Breast epithelium (tissue), 3 donors: ENCODE measurements around the gene SEMA3G.

Experiments used
- POLR2A ChIP-seq: fragments of 450-650 bp; IDR thresholded peaks from one replicate; pipeline ENCODE4 v1.6.1; 2016; ENCODE audit warnings: antibody characterized with exemption, mild to moderate bottlenecking, moderate library complexity
- POLR2AphosphoS5 ChIP-seq, 3 donors: sonication (generic); formaldehyde crosslinking; IDR thresholded peaks; one replicate each; pipeline ENCODE4 v1.6.1; 2017; ENCODE audit warnings: antibody characterized with exemption in 3 of 3
- TF ChIP-seq, protein P1 (sequence below), 3 donors: fragments of 450-650 bp; IDR thresholded peaks; one replicate each; pipeline ENCODE4 v1.5.1; 2016 to 2017; ENCODE audit warnings: antibody characterized with exemption in 3 of 3, mild to moderate bottlenecking in 3 of 3, moderate library complexity in 3 of 3

DNA sequence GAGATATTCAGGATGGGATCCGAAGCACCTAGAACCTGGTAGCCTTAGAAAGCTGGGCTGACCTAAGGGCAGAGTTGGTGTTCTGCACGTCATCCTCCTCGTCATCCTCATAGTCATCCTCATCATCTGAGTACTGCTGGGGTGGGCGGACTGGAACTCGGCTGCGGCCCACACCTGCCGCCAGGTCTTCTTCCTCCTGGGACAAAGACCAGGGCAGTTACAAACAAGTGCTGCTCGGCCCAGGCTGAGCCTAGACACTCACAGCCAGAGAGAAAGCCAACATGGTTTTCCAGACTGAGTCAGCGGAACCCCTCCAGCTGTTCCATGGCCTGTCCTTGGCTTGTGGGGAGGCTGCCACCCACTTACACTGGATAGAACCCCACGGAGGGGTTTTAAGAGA is 40.5 kb downstream of the SEMA3G start:
- TF ChIP-seq, protein P1, sequence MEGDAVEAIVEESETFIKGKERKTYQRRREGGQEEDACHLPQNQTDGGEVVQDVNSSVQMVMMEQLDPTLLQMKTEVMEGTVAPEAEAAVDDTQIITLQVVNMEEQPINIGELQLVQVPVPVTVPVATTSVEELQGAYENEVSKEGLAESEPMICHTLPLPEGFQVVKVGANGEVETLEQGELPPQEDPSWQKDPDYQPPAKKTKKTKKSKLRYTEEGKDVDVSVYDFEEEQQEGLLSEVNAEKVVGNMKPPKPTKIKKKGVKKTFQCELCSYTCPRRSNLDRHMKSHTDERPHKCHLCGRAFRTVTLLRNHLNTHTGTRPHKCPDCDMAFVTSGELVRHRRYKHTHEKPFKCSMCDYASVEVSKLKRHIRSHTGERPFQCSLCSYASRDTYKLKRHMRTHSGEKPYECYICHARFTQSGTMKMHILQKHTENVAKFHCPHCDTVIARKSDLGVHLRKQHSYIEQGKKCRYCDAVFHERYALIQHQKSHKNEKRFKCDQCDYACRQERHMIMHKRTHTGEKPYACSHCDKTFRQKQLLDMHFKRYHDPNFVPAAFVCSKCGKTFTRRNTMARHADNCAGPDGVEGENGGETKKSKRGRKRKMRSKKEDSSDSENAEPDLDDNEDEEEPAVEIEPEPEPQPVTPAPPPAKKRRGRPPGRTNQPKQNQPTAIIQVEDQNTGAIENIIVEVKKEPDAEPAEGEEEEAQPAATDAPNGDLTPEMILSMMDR (IDR thresholded peaks at IDR 0.05): no peak
- TF ChIP-seq POLR2AphosphoS5 (IDR thresholded peaks at IDR 0.05) (no peak), POLR2A (no peak)
